GM06990 (cell line): ENCODE measurements around the gene MFAP2.

Experiments
- DNase-seq: peaks from one replicate; pipeline ENCODE4 v3.0.0-alpha.2; 2011; ENCODE audit not compliant: insufficient read length; ENCODE audit errors: extremely low read depth
- H3K27me3 ChIP-seq: replicated peaks from 2 replicates; pipeline ENCODE4 v1.6.0; 2011; ENCODE audit warnings: low read length; ENCODE audit not compliant: control insufficient read depth, insufficient read depth
- H3K36me3 ChIP-seq: 2 replicates; pipeline ENCODE4 v1.5.1; 2011; ENCODE audit warnings: low read length; ENCODE audit not compliant: control insufficient read depth, insufficient read depth
- H3K4me3 ChIP-seq: replicated peaks from 2 replicates; pipeline ENCODE4 v1.5.1; 2011; ENCODE audit warnings: low read depth, mild to moderate bottlenecking, control low read depth, low read length
- CTCF ChIP-seq: IDR thresholded peaks from 2 replicates; pipeline ENCODE4 v1.5.1; 2011; ENCODE audit warnings: low read length, control low read depth, mild to moderate bottlenecking, inconsistent platforms; ENCODE audit not compliant: insufficient read depth, poor library complexity, severe bottlenecking

The MFAP2 gene

GRCh38 chr1:16969651-16970050 lies 10.8 kb downstream of the MFAP2 start:
- TF ChIP-seq CTCF, result no peak
- Histone ChIP-seq H3K27me3 (no peaks in the 10 kb centered on the region), H3K36me3 (no peaks in the 10 kb centered on the region), H3K4me3 (no peak overlapping the region)
- DNase-seq, result no peak

GRCh38 chr1:16969057-16969611 lies 11.3 kb downstream of the MFAP2 start:
- no peaks in the 10 kb centered on the region for H3K27me3 ChIP-seq
- TF ChIP-seq CTCF, result no peak
- DNase-seq, result no peak
- no peak overlapping the region for H3K4me3 ChIP-seq
- H3K36me3 ChIP-seq, result no peaks in the 10 kb centered on the region

- no peaks in the 10 kb centered on the region for H3K36me3 ChIP-seq
- no peak for TF ChIP-seq CTCF
- DNase-seq, result no peak
- no peak overlapping the region for H3K4me3 ChIP-seq
- no peaks in the 10 kb centered on the region for H3K27me3 ChIP-seq
Measured at GRCh38 chr1:16968372-16968771, 12.0 kb downstream of the MFAP2 start.

GRCh38 chr1:16967962-16968361 lies 12.5 kb downstream of the MFAP2 start:
- no peaks in the 10 kb centered on the region for H3K27me3 ChIP-seq
- no peaks in the 10 kb centered on the region for H3K36me3 ChIP-seq
- DNase-seq, result no peak
- no peak overlapping the region for H3K4me3 ChIP-seq
- TF ChIP-seq CTCF, result no peak

- TF ChIP-seq CTCF, result no peak
- Histone ChIP-seq H3K27me3 (no peaks in the 10 kb centered on the region), H3K4me3 (no peak overlapping the region), H3K36me3 (no peaks in the 10 kb centered on the region)
- no peak for DNase-seq
Measured at GRCh38 chr1:16967095-16967575, 13.3 kb downstream of the MFAP2 start.

GRCh38 chr1:16966282-16966681 lies 14.1 kb downstream of the MFAP2 start:
- no peak for DNase-seq
- H3K27me3 ChIP-seq, result no peaks in the 10 kb centered on the region
- H3K36me3 ChIP-seq, result no peaks in the 10 kb centered on the region
- no peak for TF ChIP-seq CTCF
- H3K4me3 ChIP-seq, result no peak overlapping the region
